D721Med (cell line): ENCODE results near the gene CCDC191.

ENCODE experiments used
- DNase-seq: peaks from one replicate; pipeline ENCODE4 v3.0.0; 2011; ENCODE audit warnings: low spot score; ENCODE audit not compliant: insufficient read length
- FAIRE-seq: peaks from 2 replicates; lab custom pipeline; 2011; peaks lifted over from hg19 to GRCh38; lab: Jason Lieb, UNC
- TF ChIP-seq, protein P1 (sequence below): IDR thresholded peaks from 2 replicates; pipeline ENCODE4 v1.5.1; 2012; ENCODE audit warnings: mild to moderate bottlenecking, control low read depth; ENCODE audit not compliant: insufficient read depth; ENCODE audit errors: missing control alignments

Gene CCDC191, protein sequence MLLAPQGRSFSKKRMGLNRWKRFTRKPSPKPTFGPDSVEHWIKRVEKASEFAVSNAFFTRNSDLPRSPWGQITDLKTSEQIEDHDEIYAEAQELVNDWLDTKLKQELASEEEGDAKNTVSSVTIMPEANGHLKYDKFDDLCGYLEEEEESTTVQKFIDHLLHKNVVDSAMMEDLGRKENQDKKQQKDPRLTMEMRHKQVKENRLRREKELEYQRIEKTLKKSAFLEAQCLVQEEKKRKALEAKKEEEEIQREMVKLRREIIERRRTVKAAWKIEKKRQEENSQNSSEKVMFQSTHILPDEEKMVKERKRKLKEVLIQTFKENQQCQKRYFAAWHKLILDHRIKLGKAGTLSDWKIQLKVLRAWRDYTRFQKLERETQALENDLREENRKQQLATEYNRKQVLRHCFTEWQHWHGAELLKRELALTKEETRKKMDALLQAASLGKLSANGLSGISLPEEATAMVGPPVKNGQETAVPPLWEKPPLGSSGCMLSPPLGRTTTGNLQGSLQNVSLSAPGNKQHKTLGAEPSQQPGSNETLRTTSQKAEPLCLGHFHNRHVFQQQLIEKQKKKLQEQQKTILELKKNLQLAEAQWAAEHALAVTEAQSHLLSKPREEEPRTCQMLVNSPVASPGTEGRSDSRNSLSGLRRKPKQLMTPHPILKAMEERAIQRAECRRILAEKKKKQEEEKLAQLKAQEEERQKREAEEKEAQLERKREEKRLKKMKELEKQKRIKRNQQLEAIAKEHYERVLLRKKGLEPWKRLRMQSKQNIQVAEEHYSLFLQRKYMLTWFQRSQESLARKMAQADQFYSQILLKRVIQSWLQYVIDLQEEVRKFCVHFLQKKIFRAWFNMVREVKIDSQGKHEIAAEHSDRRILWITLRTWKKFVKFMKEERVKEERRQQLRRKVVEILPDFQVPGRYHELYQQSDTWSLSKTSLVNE

DNA sequence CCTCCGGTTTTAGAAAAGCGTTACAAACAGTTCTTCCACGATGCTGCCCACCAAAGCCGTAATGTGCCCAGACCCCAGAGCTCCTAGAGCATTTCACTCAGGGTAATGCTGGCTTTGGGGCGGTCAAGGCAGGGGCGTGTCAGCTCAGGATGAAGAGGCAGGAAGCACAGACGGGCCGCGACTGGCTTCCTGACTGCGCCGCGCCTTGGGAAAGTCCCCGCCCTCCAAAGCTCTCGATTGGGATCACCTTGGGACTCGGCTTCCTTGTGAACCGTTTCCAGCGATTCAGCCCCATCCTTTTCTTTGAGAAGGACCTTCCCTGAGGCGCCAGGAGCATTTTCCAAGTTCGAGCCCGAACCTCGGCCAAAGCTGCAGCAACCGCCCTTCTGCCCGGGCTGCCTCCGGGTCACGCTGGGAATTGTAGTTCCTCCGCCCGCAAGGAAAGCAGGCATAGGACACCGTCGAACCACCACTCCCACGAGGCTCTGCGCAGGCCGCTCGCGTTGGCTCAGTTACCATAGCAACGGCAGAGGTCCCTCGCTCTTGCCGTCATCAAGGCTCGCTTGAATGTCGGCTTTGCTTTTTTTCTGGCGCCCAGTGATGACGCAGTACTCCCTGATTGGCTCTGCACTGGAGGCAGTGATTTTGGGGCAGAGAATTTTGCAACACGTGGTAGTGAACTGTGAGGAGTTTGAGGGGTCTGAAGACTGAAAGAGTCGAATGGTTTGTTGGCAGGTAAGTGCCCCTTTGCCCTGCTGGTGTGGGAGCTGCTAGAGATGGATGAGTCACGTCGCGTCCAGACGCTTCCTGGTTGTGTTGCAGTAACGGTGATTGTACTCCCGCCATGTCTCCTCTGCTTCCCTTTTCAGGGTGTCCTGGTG lies at the start of gene CCDC191, which contains the start of gene QTRT2:
TSS of gene CCDC191 (minus strand) at position 397 of the 881 bp plus-strand sequence. CDS start at position 337, 60 bp downstream.
TSS of gene QTRT2 (plus strand) at position 608 of the 881 bp plus-strand sequence. CDS start 8,521 bp downstream, outside the sequence.
- peak; percentile 94 for FAIRE-seq
- TF ChIP-seq, protein P1, sequence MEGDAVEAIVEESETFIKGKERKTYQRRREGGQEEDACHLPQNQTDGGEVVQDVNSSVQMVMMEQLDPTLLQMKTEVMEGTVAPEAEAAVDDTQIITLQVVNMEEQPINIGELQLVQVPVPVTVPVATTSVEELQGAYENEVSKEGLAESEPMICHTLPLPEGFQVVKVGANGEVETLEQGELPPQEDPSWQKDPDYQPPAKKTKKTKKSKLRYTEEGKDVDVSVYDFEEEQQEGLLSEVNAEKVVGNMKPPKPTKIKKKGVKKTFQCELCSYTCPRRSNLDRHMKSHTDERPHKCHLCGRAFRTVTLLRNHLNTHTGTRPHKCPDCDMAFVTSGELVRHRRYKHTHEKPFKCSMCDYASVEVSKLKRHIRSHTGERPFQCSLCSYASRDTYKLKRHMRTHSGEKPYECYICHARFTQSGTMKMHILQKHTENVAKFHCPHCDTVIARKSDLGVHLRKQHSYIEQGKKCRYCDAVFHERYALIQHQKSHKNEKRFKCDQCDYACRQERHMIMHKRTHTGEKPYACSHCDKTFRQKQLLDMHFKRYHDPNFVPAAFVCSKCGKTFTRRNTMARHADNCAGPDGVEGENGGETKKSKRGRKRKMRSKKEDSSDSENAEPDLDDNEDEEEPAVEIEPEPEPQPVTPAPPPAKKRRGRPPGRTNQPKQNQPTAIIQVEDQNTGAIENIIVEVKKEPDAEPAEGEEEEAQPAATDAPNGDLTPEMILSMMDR, result no peak
- peak; percentile 35 for DNase-seq

DNA sequence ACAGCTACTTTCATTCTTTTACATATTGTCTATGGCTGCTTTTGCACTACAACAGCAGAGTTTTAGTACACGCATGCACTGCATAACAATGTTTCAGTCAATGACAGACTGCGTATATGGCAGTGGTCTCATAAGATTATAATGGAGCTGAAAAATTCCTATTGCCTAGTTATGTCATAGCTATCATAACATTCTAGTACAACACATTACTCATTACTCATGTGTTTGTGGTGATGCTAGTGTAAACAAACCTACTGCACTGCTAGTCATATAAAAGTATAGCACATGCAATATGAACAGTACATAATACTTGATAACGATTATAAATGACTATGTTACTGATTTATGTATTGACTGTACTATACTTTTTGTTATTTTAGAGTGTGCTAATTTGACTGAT lies 48.1 kb upstream of the CCDC191 start:
- FAIRE-seq, result no peak
- DNase-seq, result no peak
- TF ChIP-seq, protein P1, result no peak

DNA sequence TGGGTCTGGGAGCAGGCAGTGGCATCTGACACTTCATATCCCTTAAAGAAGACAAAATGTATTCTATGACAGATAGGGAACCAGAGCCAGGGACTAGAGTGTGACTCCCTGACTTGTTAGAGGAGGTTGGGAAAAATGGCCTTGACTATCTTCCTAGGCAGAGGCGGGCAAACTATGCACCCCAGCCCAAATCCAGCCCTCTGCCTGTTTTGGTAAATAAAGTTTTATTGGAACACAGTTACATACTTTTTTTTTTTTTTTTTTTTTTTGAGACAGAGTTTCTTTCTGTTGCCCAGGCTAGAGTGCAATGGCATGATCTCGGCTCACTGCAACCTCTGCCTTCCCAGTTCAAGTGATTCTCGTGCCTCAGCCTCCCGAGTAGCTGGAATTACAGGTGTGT lies 47.5 kb upstream of the CCDC191 start:
- DNase-seq (no peak), FAIRE-seq (no peak)
- TF ChIP-seq, protein P1, result no peak

DNA sequence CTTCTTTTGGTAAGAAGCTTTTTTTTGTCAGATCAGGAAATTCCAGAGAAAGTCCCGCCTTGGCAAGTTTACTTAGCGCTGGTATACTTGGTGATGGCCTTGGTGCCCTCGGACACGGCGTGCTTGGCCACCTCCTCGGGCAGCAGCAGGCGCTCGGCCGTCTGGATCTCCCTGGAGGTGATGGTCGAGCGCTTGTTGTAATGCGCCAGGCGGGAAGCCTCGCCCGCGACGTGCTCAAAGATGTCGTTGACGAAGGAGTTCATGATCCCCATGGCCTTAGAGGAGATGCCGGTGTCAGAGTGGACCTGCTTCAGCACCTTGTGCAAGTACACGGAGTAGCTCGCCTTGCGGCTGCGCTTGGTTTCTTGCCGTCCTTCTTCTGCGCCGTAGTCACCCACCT lies 46.9 kb upstream of the CCDC191 start:
- FAIRE-seq (no peak), DNase-seq (no peak)
- TF ChIP-seq, protein P1, result no peak

DNA sequence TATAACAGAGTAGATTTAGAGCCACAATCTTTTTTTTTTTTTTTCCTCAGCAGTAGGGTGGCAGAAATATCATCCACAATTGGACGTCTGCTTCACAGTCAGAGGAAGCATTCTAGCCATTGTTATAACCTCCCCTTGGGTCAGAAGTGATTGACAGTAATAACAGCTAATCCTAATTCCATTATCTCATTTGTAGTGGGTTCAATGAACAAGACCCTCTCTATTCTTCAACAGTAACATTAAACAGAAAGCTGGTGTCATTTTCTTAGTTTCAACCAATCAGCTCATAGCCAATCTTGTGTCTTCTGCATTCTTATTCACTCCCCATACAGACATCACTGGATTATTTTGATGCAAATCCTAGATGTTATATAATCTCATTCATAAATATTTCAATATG lies 44.8 kb upstream of the CCDC191 start:
- FAIRE-seq (no peak), DNase-seq (no peak)
- TF ChIP-seq, protein P1, result no peak

DNA sequence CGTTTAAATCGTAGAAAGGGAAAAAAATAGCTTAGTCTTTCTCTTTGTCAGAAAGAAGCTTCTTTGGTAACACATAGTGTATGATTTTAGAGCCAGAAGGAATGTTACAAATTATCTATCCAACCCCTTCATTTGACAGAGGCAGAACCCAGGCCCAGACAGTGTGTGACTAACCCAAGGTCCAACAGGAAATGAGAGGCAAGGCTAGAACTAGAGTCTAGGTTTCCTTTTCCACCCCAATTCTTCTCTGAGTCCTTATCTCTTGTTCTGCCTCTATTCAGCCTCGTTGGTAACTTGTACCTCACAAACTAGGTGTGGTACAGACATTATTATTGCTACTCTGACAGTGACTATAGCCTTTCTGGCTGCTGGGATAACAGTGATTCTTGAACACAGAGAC lies 39.5 kb upstream of the CCDC191 start:
- DNase-seq (no peak), FAIRE-seq (no peak)
- TF ChIP-seq, protein P1, result no peak
